Choroid plexus epithelial cell (primary cell): ENCODE data around the gene KIAA1217.

Experiments used
- DNase-seq: peaks from one replicate; pipeline ENCODE4 v3.0.0-alpha.2; 2010; ENCODE audit warnings: low read depth
- H3K4me3 ChIP-seq: 2 replicates; pipeline ENCODE4 v1.5.1; 2011; ENCODE audit warnings: low read depth, mild to moderate bottlenecking, control low read depth, low read length, moderate library complexity
- TF ChIP-seq, protein P1 (sequence below): conservative IDR thresholded peaks from 2 replicates; pipeline ENCODE4 v1.5.1; 2011; ENCODE audit warnings: low read depth, mild to moderate bottlenecking, control low read depth, inconsistent platforms, low read length, moderate library complexity

The KIAA1217 gene

DNA sequence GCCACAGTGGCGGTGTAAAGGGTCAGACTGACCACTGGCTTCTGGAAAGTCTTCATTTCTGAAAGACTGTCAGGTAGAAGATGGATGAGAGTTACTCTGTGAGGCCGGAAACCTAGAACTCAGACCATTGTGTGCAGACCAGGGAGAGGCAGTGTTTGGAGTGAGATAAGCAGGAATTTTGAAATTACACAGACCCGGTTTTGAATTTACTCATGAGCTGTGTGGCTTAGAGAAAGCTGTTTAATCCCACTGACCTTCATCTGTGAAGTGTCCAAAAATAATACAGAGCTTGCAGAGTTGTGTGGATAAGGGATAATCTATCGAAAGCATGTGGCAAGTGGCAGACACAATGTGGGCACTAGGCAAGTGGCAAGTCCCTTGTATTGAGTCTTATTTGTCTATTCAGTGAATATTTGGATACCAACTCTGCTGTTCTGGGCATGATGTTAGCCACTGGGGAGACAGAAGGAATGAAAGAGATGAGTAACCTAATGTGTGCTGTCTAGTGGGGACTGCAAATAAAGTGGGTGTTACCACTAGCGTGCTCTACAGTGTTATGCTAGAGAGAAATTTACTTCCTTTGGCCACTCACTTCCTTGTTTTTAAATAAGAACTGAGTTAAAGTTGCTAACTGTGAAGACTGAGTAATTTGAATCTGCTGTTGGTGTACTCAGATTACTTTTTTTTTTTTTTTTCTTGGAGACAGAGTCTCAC lies 69.4 kb downstream of the KIAA1217 start:
- TF ChIP-seq, protein P1, sequence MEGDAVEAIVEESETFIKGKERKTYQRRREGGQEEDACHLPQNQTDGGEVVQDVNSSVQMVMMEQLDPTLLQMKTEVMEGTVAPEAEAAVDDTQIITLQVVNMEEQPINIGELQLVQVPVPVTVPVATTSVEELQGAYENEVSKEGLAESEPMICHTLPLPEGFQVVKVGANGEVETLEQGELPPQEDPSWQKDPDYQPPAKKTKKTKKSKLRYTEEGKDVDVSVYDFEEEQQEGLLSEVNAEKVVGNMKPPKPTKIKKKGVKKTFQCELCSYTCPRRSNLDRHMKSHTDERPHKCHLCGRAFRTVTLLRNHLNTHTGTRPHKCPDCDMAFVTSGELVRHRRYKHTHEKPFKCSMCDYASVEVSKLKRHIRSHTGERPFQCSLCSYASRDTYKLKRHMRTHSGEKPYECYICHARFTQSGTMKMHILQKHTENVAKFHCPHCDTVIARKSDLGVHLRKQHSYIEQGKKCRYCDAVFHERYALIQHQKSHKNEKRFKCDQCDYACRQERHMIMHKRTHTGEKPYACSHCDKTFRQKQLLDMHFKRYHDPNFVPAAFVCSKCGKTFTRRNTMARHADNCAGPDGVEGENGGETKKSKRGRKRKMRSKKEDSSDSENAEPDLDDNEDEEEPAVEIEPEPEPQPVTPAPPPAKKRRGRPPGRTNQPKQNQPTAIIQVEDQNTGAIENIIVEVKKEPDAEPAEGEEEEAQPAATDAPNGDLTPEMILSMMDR = no peak
- no peak overlapping the region for H3K4me3 ChIP-seq
- no peak for DNase-seq

DNA sequence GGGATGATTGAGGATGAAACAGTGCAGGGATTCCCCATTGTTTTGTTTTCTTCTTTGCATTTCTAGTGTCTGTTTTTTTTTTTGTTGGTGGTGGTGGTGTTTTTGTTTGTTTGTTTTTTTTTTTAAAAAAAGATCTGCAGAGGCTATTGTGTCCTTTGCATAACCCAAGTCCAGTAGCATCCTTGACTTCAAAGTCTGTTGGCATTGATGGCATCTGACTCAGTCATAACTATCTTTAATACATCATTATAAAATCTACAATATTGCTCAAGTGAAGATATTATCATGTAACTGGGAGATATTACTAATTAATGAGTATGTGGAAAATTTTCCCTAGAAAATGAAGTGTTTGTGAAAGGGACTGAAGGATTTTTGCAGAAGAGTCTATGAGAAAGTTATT lies 70.2 kb downstream of the KIAA1217 start:
- DNase-seq = no peak
- no peak overlapping the region for H3K4me3 ChIP-seq
- TF ChIP-seq, protein P1 = no peak

DNA sequence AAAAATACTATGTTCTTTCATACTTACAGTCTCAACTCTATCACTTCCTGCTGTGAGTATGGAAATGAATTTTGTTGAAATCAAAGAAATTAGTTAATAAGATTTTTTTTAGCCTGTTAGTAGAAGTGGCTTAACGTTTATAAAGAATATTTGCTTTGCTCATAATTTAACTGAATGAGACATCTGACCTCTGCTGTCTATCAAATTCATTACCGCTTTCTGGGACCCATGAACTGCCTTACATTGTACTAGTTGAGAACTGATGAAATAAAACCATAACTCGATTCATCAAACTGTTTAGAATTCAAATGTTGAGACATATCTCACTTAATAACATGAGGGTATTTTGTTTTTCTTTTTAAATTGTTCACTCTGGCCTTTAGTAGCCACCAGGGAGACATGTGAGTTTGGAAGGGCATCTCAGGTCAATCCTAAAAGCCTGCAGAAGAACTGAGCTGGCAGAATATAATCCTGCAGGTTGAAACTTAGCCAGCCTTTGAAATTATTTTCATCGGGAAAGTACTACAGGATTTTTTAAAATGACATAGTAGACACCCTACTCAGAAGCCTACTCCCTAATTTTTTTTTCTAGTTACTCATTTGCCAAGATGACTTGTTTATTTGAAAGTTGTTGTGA lies 78.7 kb downstream of the KIAA1217 start:
- no peak overlapping the region for H3K4me3 ChIP-seq
- DNase-seq = no peak
- TF ChIP-seq, protein P1 = no peak

DNA sequence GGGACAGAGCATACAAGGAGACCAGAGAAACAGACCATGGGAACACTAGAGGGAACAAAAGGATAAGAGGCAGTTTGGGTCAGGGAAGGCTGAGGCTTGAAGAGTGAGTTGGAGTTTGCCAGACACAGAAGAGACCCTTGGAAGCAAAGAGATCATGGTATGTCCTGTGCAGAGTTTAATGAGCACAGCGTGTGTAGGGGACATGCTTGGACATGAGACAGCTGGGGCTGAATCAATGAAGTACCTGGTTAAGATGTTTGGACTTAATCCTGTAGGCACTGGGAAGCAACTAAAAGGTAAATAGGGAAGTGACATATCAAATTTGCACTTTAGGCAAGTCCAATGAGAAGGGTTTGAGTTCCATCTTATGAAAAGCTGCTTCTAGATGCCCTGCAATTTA lies 79.6 kb downstream of the KIAA1217 start:
- no peak for DNase-seq
- TF ChIP-seq, protein P1 = no peak
- no peak overlapping the region for H3K4me3 ChIP-seq

DNA sequence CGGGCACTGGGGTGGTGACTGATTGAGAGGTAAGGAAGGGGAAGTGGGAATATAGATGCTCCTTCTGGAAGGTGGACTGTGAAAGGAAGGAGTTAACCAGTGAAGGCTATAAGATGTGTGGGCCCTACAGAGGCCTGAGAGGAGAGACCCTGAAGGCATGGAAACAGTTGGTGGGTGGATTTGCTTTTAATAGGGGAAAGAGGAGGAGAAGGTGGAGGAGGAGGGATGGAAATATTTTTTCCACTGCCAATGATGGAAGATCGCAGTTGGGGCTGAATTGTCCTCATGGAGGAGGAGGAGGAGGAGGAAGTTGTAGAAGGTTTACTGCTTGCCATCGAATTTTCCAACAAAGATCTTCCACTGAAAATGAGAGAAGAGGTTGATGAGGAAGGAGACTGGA lies 80.3 kb downstream of the KIAA1217 start:
- TF ChIP-seq, protein P1 = no peak
- no peak overlapping the region for H3K4me3 ChIP-seq

DNA sequence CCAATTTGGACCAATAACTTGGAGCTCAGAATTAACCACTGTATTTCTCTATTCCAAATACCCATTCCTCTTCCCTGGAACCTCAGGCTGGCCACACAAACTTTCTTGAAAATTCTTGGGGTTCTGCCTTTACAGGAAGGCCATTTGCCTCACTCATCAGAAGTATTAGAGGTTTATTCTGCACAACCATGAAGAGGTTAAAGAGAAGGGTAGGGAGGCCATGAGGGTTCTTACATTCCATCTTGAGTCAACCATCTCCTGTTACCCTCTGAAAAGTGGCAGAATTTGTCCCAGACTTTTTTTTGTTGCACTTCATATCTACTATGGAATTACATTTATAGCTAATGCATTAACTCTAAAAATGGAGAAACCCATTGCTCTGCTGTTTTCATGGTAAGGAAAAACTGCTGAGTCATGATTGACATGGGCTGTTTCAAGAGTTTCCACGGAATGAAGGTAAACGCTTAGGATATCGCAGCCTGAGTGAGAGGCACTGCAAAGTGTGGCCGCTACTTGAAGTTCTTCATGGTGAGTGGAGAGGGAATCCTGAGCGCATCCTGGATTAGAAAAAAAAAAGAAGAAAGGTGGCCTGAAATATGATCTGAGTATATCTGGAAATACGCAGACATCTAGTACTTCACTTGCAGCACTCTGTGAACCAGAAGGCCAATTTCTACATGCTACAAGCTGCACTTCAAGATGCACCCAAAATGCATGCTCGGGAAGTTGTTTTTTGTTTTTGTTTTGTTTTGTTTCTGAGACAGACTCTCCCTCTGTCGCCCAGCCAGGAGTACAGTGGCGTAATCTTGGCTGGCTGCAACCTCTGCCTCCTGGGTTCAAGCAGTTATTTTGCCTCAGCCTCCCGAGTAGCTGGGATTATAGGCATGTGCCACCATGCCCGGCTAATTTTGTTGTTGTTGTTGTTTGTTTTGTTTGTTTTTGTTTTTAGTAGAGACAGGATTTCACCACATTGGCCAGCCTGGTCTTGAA lies 83.7 kb downstream of the KIAA1217 start:
- peak; percentile 34 for DNase-seq
- TF ChIP-seq, protein P1 = no peak

More for the DNA sequence above, 80.3 kb downstream of the KIAA1217 start:
- no peak for DNase-seq

More for the DNA sequence above, 83.7 kb downstream of the KIAA1217 start:
- H3K4me3 ChIP-seq = no peak overlapping the region
